ENCODE data around the gene OLFM1. TPM values are rescaled to one million over a fixed set of nuclear protein-coding genes. Genes with fewer than 3 reads are reported as not detected.
A peak's percentile ranks its signal among the peaks of the same experiment; 100 is the strongest.

Gene OLFM1
- total and polyA plus RNA-seq, 9 of the 15 experiments (the other 6 are each of a cell fraction or from before 2014, with no cell fraction given), result not detected

DNA sequence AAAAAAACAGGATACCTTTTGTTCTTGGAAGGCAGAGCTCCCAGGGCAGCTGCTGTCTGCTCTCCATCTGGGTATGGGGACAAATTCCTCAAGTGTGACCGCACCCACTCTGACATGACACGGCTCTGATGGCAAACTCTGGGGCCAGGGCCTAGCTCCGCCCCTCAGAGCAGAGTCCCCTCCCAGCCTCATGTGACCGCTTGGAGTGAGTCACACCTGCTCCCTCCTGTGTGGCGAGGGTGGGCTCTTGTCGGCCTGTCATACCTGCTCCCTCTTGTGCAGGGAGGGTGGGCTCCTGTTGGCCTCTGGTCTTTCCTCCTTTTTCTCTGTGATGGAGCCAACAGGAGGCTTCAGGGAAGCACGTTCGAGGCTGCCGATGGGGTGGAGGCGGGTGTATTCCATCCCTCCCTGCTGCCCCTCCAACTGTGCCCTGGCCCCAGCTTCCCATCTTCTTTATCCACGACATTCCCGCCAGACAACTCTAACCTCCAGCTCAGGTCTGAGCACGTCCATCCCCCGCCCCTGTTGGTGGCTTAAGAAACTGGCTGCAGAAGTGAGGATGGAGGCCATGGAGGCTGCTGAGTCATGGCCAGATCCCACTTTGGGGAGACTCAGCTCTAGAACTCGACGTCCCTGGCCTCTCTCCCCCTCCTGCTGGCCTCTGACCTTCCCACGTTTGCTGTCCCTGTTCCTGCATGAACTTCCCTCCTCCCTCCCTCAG lies 65.3 kb downstream of the OLFM1 start:
- H3K4me2 ChIP-seq (ENCODE audit: insufficient read depth, low read length), result 0 out of 2 replicates have a peak overlapping the region, but pooled peaks have one; percentile 9
- no peaks in the 10 kb centered on the region for H3K9me1 ChIP-seq (ENCODE audit: control insufficient read depth, insufficient read depth, low read length)
- ChIA-PET CTCF (ENCODE audit: low intra/inter-chr PET ratio) (no interaction called here), POLR2A (interaction anchor here (0.6 to 0.8 kb wide), 4 partner anchors 11 to 176 kb away, joined by 3 read pairs; no protein-coding TSS in a partner anchor)
- no peak overlapping the region for H2AFZ ChIP-seq (ENCODE audit: low read depth, low read length)
- peaks cover 0 to 23% of the 10 kb centered on the region in 2 experiments; a peak in 1 of 5 replicates for H3K27me3 ChIP-seq (ENCODE audit: control insufficient read depth in 2 of 2, insufficient read depth in 2 of 2, low read length in 2 of 2)
- TF ChIP-seq FOSL1 (tag; conservative IDR thresholded peaks at IDR 0.05) (peak; percentile 55), MAFG (tag; conservative IDR thresholded peaks at IDR 0.05) (peak; percentile 66), RAD51 (IDR thresholded peaks at IDR 0.05; ENCODE audit: borderline replicate concordance, low read depth) (peak; percentile 55), ZNF316 (IDR thresholded peaks at IDR 0.05) (peak; percentile 15; the same call in 1 of the 2 replicates), CBFA2T2 (conservative IDR thresholded peaks at IDR 0.05) (0 out of 2 replicates have a peak, but pooled peaks have one; percentile 5), TFAM (CRISPR knock-in tag; conservative IDR thresholded peaks at IDR 0.05) (no peak), CREM (IDR thresholded peaks at IDR 0.05; ENCODE audit: low read depth) (no peak), NFE2 (IDR thresholded peaks at IDR 0.05; ENCODE audit: low read depth) (peak; percentile 61; the same call in 1 of the 2 replicates), C11orf30 (IDR thresholded peaks at IDR 0.05; ENCODE audit: low read depth) (peak; percentile 47; the same call in 1 of the 2 replicates), PPARD (CRISPR knock-in tag; IDR thresholded peaks at IDR 0.05) (no peak), JUND (IDR thresholded peaks at IDR 0.05; ENCODE audit: borderline replicate concordance, low read depth, low read length) (0 out of 2 replicates have a peak, but pooled peaks have one; percentile 46), JUND (tag; IDR thresholded peaks at IDR 0.05; ENCODE audit: borderline replicate concordance, low read depth, low read length) (peak; percentile 61; the same call in 1 of the 3 replicates)
- TF ChIP-seq, protein P1, sequence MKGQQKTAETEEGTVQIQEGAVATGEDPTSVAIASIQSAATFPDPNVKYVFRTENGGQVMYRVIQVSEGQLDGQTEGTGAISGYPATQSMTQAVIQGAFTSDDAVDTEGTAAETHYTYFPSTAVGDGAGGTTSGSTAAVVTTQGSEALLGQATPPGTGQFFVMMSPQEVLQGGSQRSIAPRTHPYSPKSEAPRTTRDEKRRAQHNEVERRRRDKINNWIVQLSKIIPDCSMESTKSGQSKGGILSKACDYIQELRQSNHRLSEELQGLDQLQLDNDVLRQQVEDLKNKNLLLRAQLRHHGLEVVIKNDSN (CRISPR knock-in tag; IDR thresholded peaks at IDR 0.05), result peak; percentile 68
- TF ChIP-seq, protein P2, sequence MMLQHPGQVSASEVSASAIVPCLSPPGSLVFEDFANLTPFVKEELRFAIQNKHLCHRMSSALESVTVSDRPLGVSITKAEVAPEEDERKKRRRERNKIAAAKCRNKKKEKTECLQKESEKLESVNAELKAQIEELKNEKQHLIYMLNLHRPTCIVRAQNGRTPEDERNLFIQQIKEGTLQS (IDR thresholded peaks at IDR 0.05), result peak; percentile 33; the same call in 1 of the 2 replicates
- TF ChIP-seq, protein P2 (CRISPR knock-in tag; conservative IDR thresholded peaks at IDR 0.05), result no peak
- TF ChIP-seq, protein P3, sequence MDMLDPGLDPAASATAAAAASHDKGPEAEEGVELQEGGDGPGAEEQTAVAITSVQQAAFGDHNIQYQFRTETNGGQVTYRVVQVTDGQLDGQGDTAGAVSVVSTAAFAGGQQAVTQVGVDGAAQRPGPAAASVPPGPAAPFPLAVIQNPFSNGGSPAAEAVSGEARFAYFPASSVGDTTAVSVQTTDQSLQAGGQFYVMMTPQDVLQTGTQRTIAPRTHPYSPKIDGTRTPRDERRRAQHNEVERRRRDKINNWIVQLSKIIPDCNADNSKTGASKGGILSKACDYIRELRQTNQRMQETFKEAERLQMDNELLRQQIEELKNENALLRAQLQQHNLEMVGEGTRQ (CRISPR knock-in tag; IDR thresholded peaks at IDR 0.05), result peak; percentile 71
- peaks cover 0 to 6% of the 10 kb centered on the region in 2 experiments; a peak in 3 of 5 replicates for H3K4me1 ChIP-seq (replicated peaks in 1 of 2; ENCODE audit: control insufficient read depth in 2 of 2, insufficient read depth in 2 of 2, low read length in 2 of 2)
- no peaks in the 10 kb centered on the region for H3K36me3 ChIP-seq (ENCODE audit: control insufficient read depth, insufficient read depth, low read length)
- BruUV-seq (replicated peaks), result no TSS peak
- under 1% methylated on average over 16 of the region's 17 CpGs for whole genome bisulfite sequencing (ENCODE audit: insufficient coverage, low coverage, missing lambda C conversion rate)
- peaks cover 24% of the 10 kb centered on the region for H4K20me1 ChIP-seq (replicated peaks; ENCODE audit: control insufficient read depth, insufficient read depth, low read length)
- no peak overlapping the region for H3K27ac ChIP-seq (ENCODE audit: extremely low read depth, low read depth, low read length)
- FAIRE-seq, result no peak
- ATAC-seq, result peak; percentile 93
- no peaks in the 10 kb centered on the region for H3K79me2 ChIP-seq (ENCODE audit: control insufficient read depth, insufficient read depth, low read length)
- DNase-seq (ENCODE audit: extremely low read depth in 1 of 4, low spot score in 3 of 4), result peak; percentile 51 to 72 (median 64)
- no peak overlapping the region for H3K4me3 ChIP-seq
- no peaks in the 10 kb centered on the region for H3K9me3 ChIP-seq (replicated peaks; ENCODE audit: control insufficient read depth, insufficient read depth, low read depth, low read length)
- in situ Hi-C loops (cut with MboI) (no loop called here), intact Hi-C loops (cut with micrococcal nuclease) (no loop called here)
- H3K9ac ChIP-seq (ENCODE audit: insufficient read depth in 1 of 2, low read depth in 2 of 2, low read length in 2 of 2), result no peak overlapping the region

Measured in K562 (cell line).